GM18511 (cell line): ENCODE measurements around the gene WDHD1.
A peak's percentile ranks its signal among the peaks of the same experiment; 100 is the strongest.
"Not testable (repeated sequence)": the region's sequence is repeated elsewhere in the genome, so short reads cannot be mapped to it uniquely, and the experiment has no call there.

Source experiments
- ATAC-seq: cut with Tn5 transposase; IDR thresholded peaks from one replicate; pipeline ENCODE4 v1.9.1; 2021; ENCODE audit warnings: mild to moderate bottlenecking, moderate library complexity; ENCODE audit not compliant: unreplicated experiment

The WDHD1 gene

GRCh38 chr14:55051165-55051422 lies 24.2 kb upstream of the WDHD1 start:
- peak; percentile 37 for ATAC-seq

GRCh38 chr14:55048900-55049436 lies 22.1 kb upstream of the WDHD1 start:
- ATAC-seq: no peak

GRCh38 chr14:55047301-55048053 lies 20.6 kb upstream of the WDHD1 start:
- no peak for ATAC-seq

- no peak for ATAC-seq
Measured at GRCh38 chr14:55045087-55045486, 18.2 kb upstream of the WDHD1 start.

GRCh38 chr14:55043528-55043927 lies 16.6 kb upstream of the WDHD1 start:
- no peak for ATAC-seq

- ATAC-seq: no peak
Measured at GRCh38 chr14:55038708-55039107, 11.8 kb upstream of the WDHD1 start.

- ATAC-seq: not testable (repeated sequence)
Measured at GRCh38 chr14:55037995-55038394, 11.1 kb upstream of the WDHD1 start.

- no peak for ATAC-seq
Measured at GRCh38 chr14:55031190-55031589, 4.3 kb upstream of the WDHD1 start.

- no peak for ATAC-seq
Measured at GRCh38 chr14:55028476-55028875, 1.6 kb upstream of the WDHD1 start.

- ATAC-seq: no peak
Measured at GRCh38 chr14:55028066-55028465, 1.2 kb upstream of the WDHD1 start.

- ATAC-seq: no peak
Measured at GRCh38 chr14:55026441-55026792, 482 bp downstream of the WDHD1 start.

GRCh38 chr14:55025948-55026347 lies 951 bp downstream of the WDHD1 start:
- no peak for ATAC-seq

GRCh38 chr14:55024365-55024764 lies 2.5 kb downstream of the WDHD1 start:
- ATAC-seq: not testable (repeated sequence)

GRCh38 chr14:55019968-55020554 lies 6.8 kb downstream of the WDHD1 start:
- ATAC-seq: no peak

GRCh38 chr14:55015006-55015405 lies 11.9 kb downstream of the WDHD1 start:
- ATAC-seq: no peak

- ATAC-seq: no peak
Measured at GRCh38 chr14:55005071-55005470, 21.8 kb downstream of the WDHD1 start.

- no peak for ATAC-seq
Measured at GRCh38 chr14:55000381-55000780, 26.5 kb downstream of the WDHD1 start.

- no peak for ATAC-seq
Measured at GRCh38 chr14:54985156-54985555, 41.7 kb downstream of the WDHD1 start.

- no peak for ATAC-seq
Measured at GRCh38 chr14:54981698-54982097, 45.2 kb downstream of the WDHD1 start.

- ATAC-seq: no peak
Measured at GRCh38 chr14:54979039-54979438, 47.9 kb downstream of the WDHD1 start.

- no peak for ATAC-seq
Measured at GRCh38 chr14:54976316-54976715, 50.6 kb downstream of the WDHD1 start.

- no peak for ATAC-seq
Measured at GRCh38 chr14:54975856-54976255, 51.0 kb downstream of the WDHD1 start.
